GM12878 (cell line): Measurements from ENCODE around the gene OSBPL7. TPM values are rescaled to one million over a fixed set of nuclear protein-coding genes. Genes with fewer than 3 reads are reported as not detected.

Source experiments
- ATAC-seq: fragments of 200-7000 bp; cut with Tn5 transposase; 3 replicates; pipeline ENCODE4 v1.9.1; 2020; ENCODE audit warnings: mild to moderate bottlenecking, moderate library complexity
- BruUV-seq: library from RNA; stranded (reverse); fragments of 400-500 nt; replicated peaks from 2 replicates; lab custom pipeline; 2021; lab: Mats Ljungman, UMichigan
- CTCF ChIA-PET: fragments of 300-600 bp; sonication (Branson Sonifier 250); formaldehyde crosslinking; extraction: SDS; loops from one replicate; lab custom pipeline; 2021; ENCODE audit warnings: inconsistent platforms; lab: Yijun Ruan, JAX
- POLR2A ChIA-PET: fragments of 350-600 bp; formaldehyde crosslinking; extraction: SDS; loops from one replicate; lab custom pipeline; 2021; ENCODE audit warnings: inconsistent platforms; lab: Charles Lee
- RAD21 ChIA-PET: fragments of 300-600 bp; sonication (Branson Sonifier 250); formaldehyde crosslinking; loops from one replicate; lab custom pipeline; 2023; ENCODE audit warnings: antibody characterized with exemption; ENCODE audit not compliant: unreplicated experiment; lab: Charles Lee
- SMC1A ChIA-PET: fragments of 300-600 bp; sonication (Branson Sonifier 250); formaldehyde crosslinking; loops from one replicate; lab custom pipeline; 2023; ENCODE audit not compliant: unreplicated experiment, uncharacterized antibody; lab: Charles Lee
- DNase-seq: peaks from one replicate; pipeline ENCODE4 v3.0.0-alpha.2; 2011; ENCODE audit warnings: low read depth, low spot score
- FAIRE-seq: peaks from 3 replicates; lab custom pipeline; 2011; peaks lifted over from hg19 to GRCh38; lab: Jason Lieb, UNC
- H2AFZ ChIP-seq: 2 replicates; pipeline ENCODE4 v1.6.0; 2011; ENCODE audit warnings: low read depth, low read length, control low read depth; ENCODE audit not compliant: control insufficient read depth
- H3K27ac ChIP-seq: 2 replicates; pipeline ENCODE4 v1.5.1; 2011; ENCODE audit warnings: control low read depth; ENCODE audit not compliant: control insufficient read depth, insufficient read depth
- H3K27me3 ChIP-seq, 2 experiments: replicated peaks in 1 of 2; 2 replicates each; pipeline versions ENCODE4 v1.6.0 to v1.6.1; 2011; ENCODE audit warnings: low read length in 1 of 2; ENCODE audit not compliant: control insufficient read depth in 2 of 2, insufficient read depth in 2 of 2
- H3K36me3 ChIP-seq, 2 experiments: 2 replicates each; pipeline ENCODE4 v1.5.1; 2011; ENCODE audit warnings: low read length in 1 of 2; ENCODE audit not compliant: control insufficient read depth in 2 of 2, insufficient read depth in 2 of 2
- H3K4me1 ChIP-seq: 2 replicates; pipeline ENCODE4 v1.6.1; 2011; ENCODE audit warnings: mild to moderate bottlenecking, low read length, moderate library complexity, mixed read lengths; ENCODE audit not compliant: control insufficient read depth, insufficient read depth
- H3K4me2 ChIP-seq: 2 replicates; pipeline ENCODE4 v1.6.0; 2011; ENCODE audit warnings: control low read depth; ENCODE audit not compliant: control insufficient read depth, insufficient read depth
- H3K4me3 ChIP-seq: fragments of 200-600 bp; sonication (generic); 2 replicates; pipeline ENCODE4 v1.5.1; 2016
- H3K79me2 ChIP-seq: 2 replicates; pipeline ENCODE4 v1.6.0; 2011; ENCODE audit warnings: low read length; ENCODE audit not compliant: control insufficient read depth, insufficient read depth
- H3K9ac ChIP-seq: 2 replicates; pipeline ENCODE4 v1.8.0; 2011; ENCODE audit warnings: low read length, control low read depth, mixed read lengths; ENCODE audit not compliant: control insufficient read depth, insufficient read depth
- H3K9me3 ChIP-seq: replicated peaks from 3 replicates; pipeline ENCODE4 v1.5.1; 2011; ENCODE audit warnings: mild to moderate bottlenecking, low read length; ENCODE audit not compliant: control insufficient read depth, insufficient read depth
- H4K20me1 ChIP-seq: 2 replicates; pipeline ENCODE4 v1.6.0; 2011; ENCODE audit not compliant: control insufficient read depth, insufficient read depth
- IKZF1 ChIP-seq: fragments of 450-650 bp; conservative IDR thresholded peaks from 2 replicates; pipeline ENCODE4 v1.6.1; 2017; ENCODE audit warnings: antibody characterized with exemption, mild to moderate bottlenecking
- IRF3 ChIP-seq: fragments of 450-650 bp; IDR thresholded peaks from 2 replicates; pipeline ENCODE4 v1.6.1; 2014; ENCODE audit warnings: mild to moderate bottlenecking
- LARP7 ChIP-seq: fragments of 450-650 bp; IDR thresholded peaks from 2 replicates; pipeline ENCODE4 v1.6.1; 2017; ENCODE audit warnings: mild to moderate bottlenecking
- MXI1 ChIP-seq: fragments of 150-350 bp; IDR thresholded peaks from 2 replicates; pipeline ENCODE4 v1.6.1; 2011; ENCODE audit warnings: low read depth, mild to moderate bottlenecking, inconsistent platforms, low read length, improper control_type of control experiment
- MYB ChIP-seq: fragments of 150-350 bp; IDR thresholded peaks from 2 replicates; pipeline ENCODE4 v1.6.1; 2014; ENCODE audit warnings: mild to moderate bottlenecking, low read depth, low read length, borderline replicate concordance
- MYC ChIP-seq: IDR thresholded peaks from 2 replicates; pipeline ENCODE4 v1.6.1; 2011; ENCODE audit warnings: mild to moderate bottlenecking, low read length, moderate library complexity, inconsistent platforms; ENCODE audit not compliant: insufficient read depth, insufficient replicate concordance, insufficient read length, severe bottlenecking
- NBN ChIP-seq: fragments of 450-650 bp; IDR thresholded peaks from 2 replicates; pipeline ENCODE4 v1.6.1; 2016
- NFXL1 ChIP-seq: fragments of 450-650 bp; IDR thresholded peaks from 2 replicates; pipeline ENCODE4 v1.6.1; 2017; ENCODE audit warnings: antibody characterized with exemption, mild to moderate bottlenecking, borderline replicate concordance
- NRF1 ChIP-seq: conservative IDR thresholded peaks from 2 replicates; pipeline ENCODE4 v1.6.1; 2011; ENCODE audit warnings: mild to moderate bottlenecking, low read depth, low read length, improper control_type of control experiment
- RB1 ChIP-seq: fragments of 450-650 bp; formaldehyde crosslinking; IDR thresholded peaks from 2 replicates; pipeline ENCODE4 v1.6.1; 2017; ENCODE audit warnings: mild to moderate bottlenecking, borderline replicate concordance
- RUNX3 ChIP-seq: IDR thresholded peaks from 2 replicates; pipeline ENCODE4 v1.6.1; 2012; ENCODE audit warnings: low read length, inconsistent platforms
- STAT3 ChIP-seq: IDR thresholded peaks from 2 replicates; pipeline ENCODE4 v1.6.1; 2011; ENCODE audit warnings: low read depth, low read length, improper control_type of control experiment
- TARDBP ChIP-seq: IDR thresholded peaks from 2 replicates; pipeline ENCODE4 v1.6.1; 2016; ENCODE audit warnings: borderline replicate concordance
- USF1 ChIP-seq: IDR thresholded peaks from 2 replicates; pipeline ENCODE4 v1.6.1; 2011; ENCODE audit warnings: borderline replicate concordance, low read depth, mild to moderate bottlenecking, moderate library complexity, mixed read lengths, low read length; ENCODE audit not compliant: insufficient read depth; ENCODE audit errors: extremely low read length
- USF2 ChIP-seq: IDR thresholded peaks from 2 replicates; pipeline ENCODE4 v1.6.1; 2011; ENCODE audit warnings: low read depth, low read length, improper control_type of control experiment, borderline replicate concordance
- ZBTB40 ChIP-seq: fragments of 450-650 bp; IDR thresholded peaks from 2 replicates; pipeline ENCODE4 v1.6.1; 2016; ENCODE audit warnings: mild to moderate bottlenecking, moderate library complexity, borderline replicate concordance
- WGBS: methylation state at CpG from one replicate; pipeline ENCODE4 v1.1.6; 2016; ENCODE audit warnings: low lambda C conversion rate; ENCODE audit not compliant: insufficient replicate concordance, insufficient coverage; ENCODE audit errors: missing lambda C conversion rate; 5-methylcytosine and 5-hydroxymethylcytosine counted together
- in situ Hi-C: fragments of 300-500 bp; cut with MboI; formaldehyde crosslinking; loops from 9 replicates; pipeline ENCODE4 v1.14.3; 2018; ENCODE audit warnings: mixed read lengths
- intact Hi-C: fragments of 100-400 bp; cut with micrococcal nuclease; formaldehyde crosslinking; loops from one replicate; pipeline ENCODE4 v1.14.2; 2022; ENCODE audit not compliant: unreplicated experiment
- polyA plus RNA-seq, 11 experiments: library from polyadenylated mRNA; depleted of rRNA in 4 of 11; unstranded in 6 of 11; stranded (reverse) in 5 of 11; fragments of >200 nt; fragmentation: Nextera tagmentation in 4 of 11; fragmentation: Illumina TruSeq in 1 of 11; extraction: Ambion mirVana in 4 of 11; extraction: Trizol in 1 of 11; gene quantifications; 1 replicate in 1 of 11; 2 replicates in 10 of 11; pipeline versions ENCODE4 v1.2.1 to v1.2.3, GENCODE V29; 2011 to 2016; ENCODE audit warnings: inconsistent platforms in 2 of 11, missing spikeins in 2 of 11, low read depth in 1 of 11
- total RNA-seq, 4 experiments: library from RNA; depleted of rRNA in 3 of 4; stranded (reverse); fragments of >200 nt in 3 of 4; fragmentation: Illumina TruSeq in 1 of 4; extraction: Trizol in 1 of 4; gene quantifications; 2 replicates each; pipeline versions ENCODE4 v1.2.1 to v1.2.3, GENCODE V29; 2013 to 2021

OSBPL7 gene
- total and polyA plus RNA-seq, 10 of the 15 experiments (the other 5 are each of a cell fraction or from before 2014, with no cell fraction given) = 0.50 to 16.1 (median 6.7) TPM

GRCh38 chr17:47808036-47808829 is 13.4 kb downstream of the OSBPL7 start (continued):
- TF ChIP-seq IRF3 (no peak), USF2 (no peak), MXI1 (no peak), NFXL1 (no peak), LARP7 (no peak)

GRCh38 chr17:47807421-47807820 is 14.2 kb downstream of the OSBPL7 start:
- intact Hi-C loops = no loop called here
- in situ Hi-C loops = loop anchor here (10.0 kb wide), 1 partner anchor 113 kb away; the partner anchor contains the start of gene TBKBP1
- ATAC-seq = no peak
- H3K27ac ChIP-seq = no peak overlapping the region
- no peaks in the 10 kb centered on the region for H3K9me3 ChIP-seq
- ChIA-PET POLR2A (interaction anchor here (0.5 kb wide), 1 partner anchor 214 kb away, joined by 5 read pairs; no protein-coding TSS in a partner anchor), SMC1A (no interaction called here), CTCF (no interaction called here), RAD21 (no interaction called here)
- no peaks in the 10 kb centered on the region for H3K79me2 ChIP-seq
- H3K27me3 ChIP-seq = no peaks in the 10 kb centered on the region
- no peak overlapping the region for H3K9ac ChIP-seq
- peaks cover 0 to 8% of the 10 kb centered on the region in 2 experiments; a peak in 3 of 4 replicates for H3K36me3 ChIP-seq
- H3K4me1 ChIP-seq = no peaks in the 10 kb centered on the region
- no TSS peak for BruUV-seq
- FAIRE-seq = no peak
- 80% methylated on average over 11 of the region's 11 CpGs for WGBS
- no peak for DNase-seq
- H4K20me1 ChIP-seq = no peaks in the 10 kb centered on the region
- no peak overlapping the region for H2AFZ ChIP-seq
- H3K4me3 ChIP-seq = no peak overlapping the region
- H3K4me2 ChIP-seq = no peak overlapping the region
- no peak for TF ChIP-seq IKZF1
- TF ChIP-seq RUNX3 = no peak
- TF ChIP-seq USF1 = no peak
- no peak for TF ChIP-seq TARDBP
- no peak for TF ChIP-seq STAT3
- TF ChIP-seq RB1 = no peak
- TF ChIP-seq MYB = no peak
- no peak for TF ChIP-seq NBN
- no peak for TF ChIP-seq MYC
- TF ChIP-seq ZBTB40 = no peak
- TF ChIP-seq NRF1 = no peak
